Fibroblast of mammary gland (primary cell): ENCODE data around the gene ZC3H8.

Experiments
- DNase-seq: peaks from one replicate; pipeline ENCODE4 v3.0.0-alpha.2; 2010; ENCODE audit warnings: low read depth
- H3K4me3 ChIP-seq: 2 replicates; pipeline ENCODE4 v1.5.1; 2011; ENCODE audit warnings: low read depth, mild to moderate bottlenecking, low read length, moderate library complexity; ENCODE audit not compliant: control insufficient read depth
- CTCF ChIP-seq: conservative IDR thresholded peaks from 2 replicates; pipeline ENCODE4 v1.5.1; 2011; ENCODE audit warnings: low read depth, low read length, inconsistent platforms; ENCODE audit not compliant: control insufficient read depth, insufficient read depth

ZC3H8 gene

GRCh38 chr2:112162956-112163355, 91.9 kb downstream of the ZC3H8 start:
- H3K4me3 ChIP-seq = no peak overlapping the region
- DNase-seq = no peak
- no peak for TF ChIP-seq CTCF

- TF ChIP-seq CTCF = no peak
- DNase-seq = no peak
- H3K4me3 ChIP-seq = no peak overlapping the region
Observed at GRCh38 chr2:112162341-112162740, 92.5 kb downstream of the ZC3H8 start.
